Breast epithelium (tissue), 3 donors: Measurements from ENCODE around the gene TMCC2.

Experiments
- POLR2A ChIP-seq: fragments of 450-650 bp; IDR thresholded peaks from one replicate; pipeline ENCODE4 v1.6.1; 2016; ENCODE audit warnings: antibody characterized with exemption, mild to moderate bottlenecking, moderate library complexity
- POLR2AphosphoS5 ChIP-seq, 3 donors: sonication (generic); formaldehyde crosslinking; IDR thresholded peaks; one replicate each; pipeline ENCODE4 v1.6.1; 2017; ENCODE audit warnings: antibody characterized with exemption in 3 of 3
- TF ChIP-seq, protein P1 (sequence below), 3 donors: fragments of 450-650 bp; IDR thresholded peaks; one replicate each; pipeline ENCODE4 v1.5.1; 2016 to 2017; ENCODE audit warnings: antibody characterized with exemption in 3 of 3, mild to moderate bottlenecking in 3 of 3, moderate library complexity in 3 of 3

DNA sequence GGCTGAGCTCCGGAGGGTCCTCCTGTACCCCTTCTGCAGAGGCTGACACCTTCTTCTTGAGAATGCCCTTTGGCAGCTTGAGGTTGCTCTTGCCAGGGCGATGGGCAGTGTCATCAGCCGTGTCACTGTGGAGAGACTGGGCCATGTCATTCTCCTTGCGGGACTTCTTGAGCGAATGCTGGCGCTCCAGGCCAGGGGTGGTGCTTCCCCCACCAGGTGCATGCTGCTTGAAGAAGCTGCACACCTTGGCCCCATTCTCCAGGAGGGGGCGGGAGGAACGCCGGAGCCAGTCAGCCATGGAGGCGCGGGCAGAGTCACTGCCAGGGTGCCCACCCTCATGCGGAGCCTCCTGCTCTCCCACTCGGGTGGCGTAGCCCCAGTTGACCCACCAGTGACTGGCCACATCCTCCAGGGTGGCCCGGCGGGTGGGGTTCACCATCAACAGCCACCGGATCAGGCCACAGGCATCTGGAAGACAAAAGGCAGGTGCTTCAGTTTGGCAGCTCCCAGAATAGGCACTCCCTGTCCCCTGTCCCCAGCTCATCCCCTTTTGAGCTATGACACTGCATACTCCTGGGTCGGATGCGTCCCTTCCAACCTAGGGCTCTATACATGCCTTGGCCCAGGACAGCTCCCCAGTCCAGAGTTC lies 76.4 kb downstream of the TMCC2 start:
- TF ChIP-seq, protein P1, sequence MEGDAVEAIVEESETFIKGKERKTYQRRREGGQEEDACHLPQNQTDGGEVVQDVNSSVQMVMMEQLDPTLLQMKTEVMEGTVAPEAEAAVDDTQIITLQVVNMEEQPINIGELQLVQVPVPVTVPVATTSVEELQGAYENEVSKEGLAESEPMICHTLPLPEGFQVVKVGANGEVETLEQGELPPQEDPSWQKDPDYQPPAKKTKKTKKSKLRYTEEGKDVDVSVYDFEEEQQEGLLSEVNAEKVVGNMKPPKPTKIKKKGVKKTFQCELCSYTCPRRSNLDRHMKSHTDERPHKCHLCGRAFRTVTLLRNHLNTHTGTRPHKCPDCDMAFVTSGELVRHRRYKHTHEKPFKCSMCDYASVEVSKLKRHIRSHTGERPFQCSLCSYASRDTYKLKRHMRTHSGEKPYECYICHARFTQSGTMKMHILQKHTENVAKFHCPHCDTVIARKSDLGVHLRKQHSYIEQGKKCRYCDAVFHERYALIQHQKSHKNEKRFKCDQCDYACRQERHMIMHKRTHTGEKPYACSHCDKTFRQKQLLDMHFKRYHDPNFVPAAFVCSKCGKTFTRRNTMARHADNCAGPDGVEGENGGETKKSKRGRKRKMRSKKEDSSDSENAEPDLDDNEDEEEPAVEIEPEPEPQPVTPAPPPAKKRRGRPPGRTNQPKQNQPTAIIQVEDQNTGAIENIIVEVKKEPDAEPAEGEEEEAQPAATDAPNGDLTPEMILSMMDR (IDR thresholded peaks at IDR 0.05) = no peak
- TF ChIP-seq POLR2A (no peak), POLR2AphosphoS5 (IDR thresholded peaks at IDR 0.05) (no peak)
